M059J (cell line): ENCODE measurements around the gene DNAAF5. TPM values are rescaled to one million over a fixed set of nuclear protein-coding genes. Genes with fewer than 3 reads are reported as not detected.

Experiments used
- DNase-seq: peaks from one replicate; pipeline ENCODE4 v3.0.0-alpha.2; 2012; ENCODE audit warnings: low read depth
- total RNA-seq: library from RNA; depleted of rRNA; stranded (reverse); fragments of >200 nt; shearing (Covaris generic); gene quantifications from 2 replicates; pipeline ENCODE4 v1.2.3, GENCODE V29; 2014

Gene DNAAF5
- total RNA-seq, 1 experiment from 2014 or later: 35.4 TPM

DNA sequence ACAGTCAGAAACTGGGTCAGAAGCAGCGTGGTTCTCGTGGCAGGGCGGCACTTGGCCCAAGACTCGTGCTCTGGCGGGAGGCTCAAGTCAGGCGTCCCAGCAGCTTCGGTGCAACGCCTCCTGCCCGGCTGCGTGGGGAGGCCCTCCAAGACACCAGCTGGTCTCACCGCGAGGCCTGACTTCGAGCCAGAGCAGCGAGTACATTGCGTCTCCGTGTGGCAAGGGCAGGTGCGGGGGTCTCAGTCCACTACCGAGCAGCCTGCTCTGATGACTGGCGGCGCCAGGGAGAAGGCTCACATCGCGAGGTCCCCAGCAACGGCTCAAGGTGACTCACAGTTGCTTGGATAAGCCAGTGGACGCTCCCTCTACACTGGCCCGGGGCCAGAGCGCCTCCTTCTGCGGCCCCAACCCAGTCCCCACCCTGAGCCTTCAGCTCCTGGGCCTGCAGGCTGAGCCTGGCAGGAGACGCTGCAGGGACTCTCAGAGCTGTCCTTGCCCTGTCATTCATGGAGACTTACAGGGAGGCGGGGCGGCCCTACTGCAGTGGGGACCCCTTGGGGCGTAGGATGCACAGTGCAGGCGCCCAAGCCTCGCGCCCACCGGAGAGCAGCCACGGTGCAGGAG lies 42.5 kb downstream of the DNAAF5 start:
- no peak for DNase-seq

DNA sequence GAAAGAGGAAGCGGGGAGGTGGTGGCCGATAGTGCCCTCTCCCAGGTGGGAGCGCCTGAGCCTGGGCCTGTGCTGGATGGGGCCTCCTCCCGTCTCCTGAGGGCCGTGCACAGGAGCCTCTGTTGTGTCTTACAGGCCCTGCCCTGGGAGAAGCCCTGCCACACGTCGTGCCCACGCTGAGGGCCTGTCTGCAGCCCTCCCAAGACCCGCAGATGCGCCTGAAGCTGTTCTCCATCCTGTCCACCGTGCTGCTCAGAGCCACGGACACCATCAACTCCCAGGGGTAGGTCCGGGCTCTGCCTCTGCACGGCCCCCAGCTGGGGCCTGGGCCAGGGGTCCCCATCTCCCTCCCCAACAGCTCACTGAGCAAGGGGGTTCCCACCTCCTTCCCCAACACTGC lies 43.8 kb downstream of the DNAAF5 start:
- DNase-seq: no peak

DNA sequence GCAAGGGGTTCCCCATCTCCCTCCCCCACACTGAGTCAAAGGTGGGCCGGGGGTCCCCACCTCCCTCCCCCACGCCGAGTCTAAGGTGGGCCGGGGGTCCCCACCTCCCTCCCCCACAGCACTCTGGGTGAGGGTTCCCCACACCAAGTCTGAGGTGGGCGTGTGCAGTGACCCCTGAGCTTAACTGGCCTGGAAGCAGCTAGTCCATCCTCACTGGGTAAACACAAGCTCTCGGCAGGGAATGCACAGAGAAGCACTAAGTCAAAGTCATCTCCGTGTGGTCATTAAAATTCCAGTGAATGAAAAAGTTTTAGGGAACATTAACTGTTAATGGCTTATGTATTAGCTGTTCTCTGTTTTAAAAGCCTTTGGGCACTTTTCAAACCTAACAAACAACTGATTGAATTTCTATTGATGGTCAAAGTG lies 44.3 kb downstream of the DNAAF5 start:
- no peak for DNase-seq

DNA sequence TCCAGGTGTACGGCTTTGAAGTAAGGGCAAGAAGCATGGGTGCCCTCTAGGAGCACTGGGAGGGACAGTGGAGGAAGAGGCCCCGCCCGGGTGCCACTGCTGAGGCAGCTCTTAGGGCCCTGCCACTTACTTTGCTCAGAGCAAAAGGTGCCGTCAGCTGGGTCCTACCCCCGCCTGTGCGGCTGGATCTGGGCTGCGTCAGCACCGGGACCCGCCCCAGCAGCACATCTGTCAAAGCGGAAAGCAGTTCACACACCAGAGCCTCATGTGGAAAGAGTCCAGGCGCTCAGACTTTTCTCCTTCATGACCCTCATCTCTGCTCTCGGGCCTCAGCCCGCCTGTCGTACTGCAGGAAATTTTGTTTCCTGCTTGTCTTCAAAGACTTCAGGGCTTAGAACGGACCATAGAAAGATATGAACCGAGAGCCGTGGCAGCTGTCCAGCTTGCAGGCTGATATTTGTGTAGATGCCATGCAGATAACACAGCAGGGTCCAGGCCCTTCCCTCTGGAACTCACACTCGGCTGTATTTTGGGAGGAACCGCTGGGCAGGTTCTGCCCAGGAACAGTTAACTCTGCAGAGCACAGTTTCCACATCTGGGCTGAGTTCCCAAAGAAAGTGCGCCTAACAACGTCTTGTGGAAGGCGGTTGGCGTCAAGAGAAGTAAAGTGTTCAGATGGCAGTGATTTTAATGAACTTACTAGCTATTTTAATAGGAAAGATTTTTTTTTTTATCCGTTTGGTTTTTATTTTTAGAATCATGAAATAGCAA lies 44.9 kb downstream of the DNAAF5 start:
- DNase-seq: no peak

DNA sequence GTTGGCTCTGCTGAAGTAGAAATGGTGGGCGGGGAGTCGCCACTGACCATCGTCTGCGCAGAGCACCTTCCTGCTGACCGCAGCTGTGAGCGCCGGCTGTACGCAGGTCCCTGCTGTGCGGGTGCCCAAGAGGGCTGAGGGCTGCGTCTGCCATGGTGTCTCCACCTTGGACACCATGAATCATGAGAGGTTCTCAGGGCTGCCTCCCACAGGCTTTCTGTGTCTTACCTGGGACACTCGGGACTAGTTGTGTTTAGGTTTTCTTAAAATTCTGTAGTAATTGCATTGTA lies 45.5 kb downstream of the DNAAF5 start:
- DNase-seq: no peak

DNA sequence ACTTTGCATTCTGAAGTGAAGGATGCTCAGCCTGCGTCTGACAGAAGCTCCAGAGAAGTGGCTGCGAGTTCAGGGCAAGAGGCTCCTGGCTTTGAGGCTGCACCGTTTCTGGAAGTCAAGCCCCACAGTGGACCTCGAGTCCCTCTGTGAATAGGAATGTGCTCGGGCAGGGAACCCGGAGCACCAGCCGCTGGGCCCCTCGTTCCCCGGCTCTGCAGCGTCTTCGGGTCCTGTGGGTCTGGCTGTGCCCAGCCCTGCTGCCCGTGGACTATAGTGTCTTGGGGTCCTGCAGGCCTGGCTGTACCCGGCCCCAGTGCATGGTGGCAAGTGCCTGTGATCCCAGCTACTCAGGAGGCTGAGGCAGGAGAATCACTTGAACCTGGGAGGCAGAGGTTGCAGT lies 45.9 kb downstream of the DNAAF5 start:
- no peak for DNase-seq

DNA sequence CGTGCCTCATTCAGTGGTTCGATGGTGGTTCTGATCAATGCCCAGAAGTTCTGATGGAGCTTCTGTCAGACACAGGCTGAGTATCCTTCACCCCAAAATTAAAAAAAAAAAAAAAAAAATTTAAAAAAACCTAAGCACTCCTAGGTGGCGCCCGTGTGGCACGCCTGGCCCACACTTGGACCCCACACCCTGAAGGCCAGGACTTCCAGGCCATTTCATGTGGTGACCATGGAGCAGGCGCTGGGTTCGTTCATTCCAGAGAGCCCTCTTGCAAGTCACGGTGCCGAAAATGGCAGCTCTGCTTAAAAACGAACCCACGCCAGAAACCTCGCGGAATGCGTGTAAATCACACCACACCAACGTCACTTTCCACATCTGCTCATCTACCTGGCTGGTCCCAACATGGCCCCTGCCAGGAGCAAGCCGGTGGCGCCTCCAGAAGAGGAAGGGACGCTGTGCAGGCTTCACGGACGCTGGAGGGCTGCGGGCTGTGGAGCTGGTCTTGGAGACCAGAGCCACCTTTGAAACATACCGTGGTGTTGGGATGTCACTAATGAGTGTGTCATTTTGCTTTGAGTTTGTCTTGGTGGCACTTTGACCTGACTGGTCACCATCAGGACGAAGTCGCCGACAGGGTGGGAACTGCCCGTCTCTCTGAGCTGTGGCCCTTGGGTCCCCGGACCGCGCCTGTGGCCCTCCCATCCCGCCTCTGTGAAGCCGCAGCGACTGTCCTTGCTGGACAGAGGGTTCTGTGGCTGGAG lies 46.5 kb downstream of the DNAAF5 start:
- DNase-seq: no peak

DNA sequence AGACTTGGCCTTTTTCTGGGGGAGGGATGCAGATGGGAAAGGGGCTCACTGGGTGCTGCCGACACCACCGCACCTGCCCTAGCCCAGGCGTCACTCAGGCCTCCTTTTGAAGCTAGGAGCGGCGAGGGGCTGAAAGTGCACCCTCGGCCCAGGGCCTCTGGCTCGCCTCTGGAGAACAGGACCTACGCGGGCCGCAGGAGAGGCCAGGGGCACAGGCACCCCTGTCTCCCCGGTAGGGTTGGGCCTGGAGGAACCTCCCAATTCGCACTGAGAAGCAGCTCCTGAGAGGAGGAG lies 47.1 kb downstream of the DNAAF5 start:
- no peak for DNase-seq

DNA sequence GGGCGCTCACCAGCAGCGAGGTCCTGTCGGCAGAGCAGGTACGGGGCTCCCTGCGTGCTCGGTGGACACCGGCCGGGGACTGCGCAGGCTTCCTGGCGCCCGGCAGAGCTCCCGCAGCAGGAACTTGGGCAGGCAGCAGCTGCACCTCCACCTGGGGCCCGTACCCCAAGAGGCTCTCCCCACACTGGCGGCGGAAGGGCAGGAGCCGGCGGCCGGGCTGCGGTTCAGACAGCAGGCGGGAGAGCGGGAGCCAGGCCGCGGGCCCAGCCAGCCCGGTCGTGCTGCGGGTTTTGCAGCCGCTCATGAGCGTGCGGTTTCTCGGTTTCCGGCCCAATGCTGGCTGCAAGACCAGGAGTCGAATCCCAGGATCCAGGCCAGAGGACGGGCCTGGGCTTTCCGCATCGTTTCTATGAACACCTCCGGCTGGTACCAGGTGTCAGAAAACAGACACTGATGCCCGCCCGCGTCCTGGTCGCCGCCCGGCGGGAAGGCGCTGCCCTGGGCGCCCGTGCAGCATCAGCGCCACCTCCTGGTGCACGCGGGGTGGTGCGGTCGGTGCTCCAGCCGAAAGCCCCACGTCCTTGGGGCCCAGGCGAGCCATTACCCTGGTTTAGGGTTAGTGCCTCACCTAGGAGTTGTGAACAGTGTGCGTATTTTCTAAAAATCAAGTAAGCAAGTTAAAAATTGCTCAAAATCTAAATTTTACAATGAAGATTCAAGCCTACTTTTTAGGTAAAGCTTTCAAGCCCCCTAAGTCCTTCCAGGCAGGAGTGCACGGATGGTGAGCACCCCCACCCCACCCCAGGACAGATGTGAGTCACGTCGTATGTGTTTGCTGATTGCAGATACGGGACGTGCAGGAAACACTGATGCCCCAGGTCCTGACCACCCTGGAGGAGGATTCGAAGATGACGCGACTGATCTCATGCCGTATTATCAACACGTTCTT lies 47.9 kb downstream of the DNAAF5 start:
- no peak for DNase-seq

DNA sequence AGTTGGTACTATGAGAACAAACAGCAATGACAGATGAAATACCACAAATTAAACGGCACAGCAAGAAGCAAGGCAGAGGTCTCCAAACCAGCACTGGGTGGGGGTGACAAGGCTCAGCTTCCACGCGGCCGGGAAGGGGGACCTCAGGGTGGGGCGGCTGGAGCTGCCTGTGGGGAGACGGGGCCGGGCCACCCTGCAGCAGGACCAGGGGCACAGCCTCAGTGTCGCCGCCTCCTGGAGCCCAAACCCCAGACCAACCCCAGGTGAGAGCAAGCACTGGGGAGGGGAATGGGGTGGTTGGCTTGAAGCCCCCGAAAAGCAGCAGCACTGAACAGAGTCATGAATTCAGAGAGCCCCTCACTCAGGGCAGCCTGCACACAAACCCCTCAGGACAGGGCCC lies 49.9 kb downstream of the DNAAF5 start:
- DNase-seq: no peak

DNA sequence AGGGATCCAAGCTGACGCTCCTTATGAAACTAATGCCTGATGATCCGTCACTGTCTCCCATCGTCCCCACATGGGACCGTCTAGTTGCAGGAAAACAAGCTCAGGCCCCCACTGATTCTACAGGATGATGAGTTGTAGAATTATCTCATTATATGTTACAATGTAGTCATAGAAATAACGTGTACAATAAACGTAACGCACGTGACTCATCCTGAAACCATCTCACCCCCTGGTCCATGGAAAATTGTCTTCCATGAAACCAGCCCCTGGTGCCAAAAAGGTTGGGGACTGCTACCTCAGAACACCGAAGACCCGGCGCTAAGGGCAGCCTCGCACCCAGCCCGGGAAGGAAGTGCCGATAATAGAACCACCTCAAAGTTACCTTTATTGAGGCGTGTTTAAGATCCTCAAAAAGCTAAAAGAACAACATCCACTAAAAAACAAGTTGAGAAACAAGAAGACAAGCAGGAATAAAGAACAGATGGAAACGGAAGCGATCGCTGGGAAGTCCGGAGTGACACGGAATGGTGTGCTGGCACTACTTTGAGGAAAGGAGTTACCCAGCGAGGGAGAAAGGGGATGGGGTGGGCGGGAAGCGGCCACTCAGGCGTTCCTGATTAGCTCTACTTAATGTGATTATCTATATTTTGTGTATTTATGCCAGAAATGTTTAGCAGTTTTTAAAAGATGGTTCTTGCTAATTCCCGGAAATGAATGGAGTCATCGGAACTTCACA lies 50.7 kb downstream of the DNAAF5 start:
- no peak for DNase-seq

DNA sequence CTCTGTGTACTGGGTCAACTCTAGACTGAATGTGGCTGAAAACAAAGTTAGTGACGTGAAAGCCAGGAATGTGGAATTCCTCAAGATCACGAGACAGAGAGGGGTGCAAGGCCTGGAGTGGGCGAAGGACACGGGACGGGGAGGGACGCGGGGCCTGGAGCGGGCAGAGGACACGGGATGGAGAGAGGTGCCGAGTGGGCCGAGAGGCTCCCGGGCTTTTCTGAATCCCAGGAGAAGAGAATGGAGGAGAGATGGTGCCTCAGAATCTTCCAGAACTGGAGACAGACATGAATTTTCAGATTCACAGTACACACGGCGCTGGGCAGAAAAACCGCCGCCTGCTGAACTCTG lies 51.2 kb downstream of the DNAAF5 start:
- DNase-seq: no peak

DNA sequence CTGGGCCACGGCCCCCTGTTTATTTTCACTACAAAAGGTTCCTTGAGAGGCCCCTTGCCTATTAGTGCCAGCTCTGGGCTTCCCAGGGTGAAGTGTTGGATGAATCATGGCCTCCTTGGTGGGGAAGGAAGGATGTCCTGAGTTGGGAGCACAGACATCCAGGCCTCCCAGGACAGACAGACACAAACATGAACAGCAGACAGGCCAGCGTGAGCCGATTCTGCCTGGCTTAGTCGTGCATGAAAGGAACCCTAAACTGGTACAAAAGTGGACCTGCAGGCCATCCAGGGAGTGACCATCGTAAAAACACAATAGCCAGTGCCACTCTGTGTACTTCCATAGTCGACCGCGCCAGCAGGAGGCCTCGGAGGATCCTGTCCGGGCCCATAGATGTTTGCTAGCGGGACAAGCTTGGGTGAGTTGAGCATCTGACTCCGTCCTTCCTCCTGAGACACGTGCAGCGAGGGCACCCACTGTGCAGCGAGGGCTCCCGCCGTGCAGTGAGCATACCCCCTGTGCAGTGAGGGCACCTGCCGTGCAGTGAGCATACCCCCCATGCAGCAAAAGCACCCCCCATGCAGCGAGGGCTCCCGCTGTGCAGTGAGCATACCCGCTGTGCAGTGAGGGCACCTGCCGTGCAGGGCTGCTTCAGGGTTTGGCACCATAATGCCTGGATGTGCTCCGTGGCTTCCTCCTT lies 51.9 kb downstream of the DNAAF5 start:
- no peak for DNase-seq

DNA sequence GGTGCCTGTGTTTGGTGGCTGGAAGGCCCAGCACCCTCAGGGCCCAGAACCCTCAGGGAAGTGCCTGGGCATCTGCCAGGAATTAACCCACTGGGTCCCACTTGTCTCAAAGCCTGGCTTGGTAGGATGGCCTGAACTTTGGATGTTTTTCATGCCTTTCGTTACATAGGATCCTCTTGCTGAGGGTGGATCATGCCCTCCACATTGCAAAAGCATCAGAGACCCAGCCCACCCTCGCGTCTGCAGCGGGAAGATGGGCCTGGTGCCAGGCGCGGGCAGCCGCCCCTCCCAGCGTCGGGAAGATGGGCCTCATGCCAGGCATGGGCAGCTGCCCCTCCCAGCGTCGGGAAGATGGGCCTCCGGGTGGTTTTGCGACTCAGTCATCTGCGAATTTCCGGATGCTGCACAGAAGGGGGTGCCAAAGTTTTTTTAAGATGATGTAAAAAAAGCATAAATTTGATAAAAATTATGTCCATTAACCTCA lies 52.5 kb downstream of the DNAAF5 start:
- DNase-seq: no peak

DNA sequence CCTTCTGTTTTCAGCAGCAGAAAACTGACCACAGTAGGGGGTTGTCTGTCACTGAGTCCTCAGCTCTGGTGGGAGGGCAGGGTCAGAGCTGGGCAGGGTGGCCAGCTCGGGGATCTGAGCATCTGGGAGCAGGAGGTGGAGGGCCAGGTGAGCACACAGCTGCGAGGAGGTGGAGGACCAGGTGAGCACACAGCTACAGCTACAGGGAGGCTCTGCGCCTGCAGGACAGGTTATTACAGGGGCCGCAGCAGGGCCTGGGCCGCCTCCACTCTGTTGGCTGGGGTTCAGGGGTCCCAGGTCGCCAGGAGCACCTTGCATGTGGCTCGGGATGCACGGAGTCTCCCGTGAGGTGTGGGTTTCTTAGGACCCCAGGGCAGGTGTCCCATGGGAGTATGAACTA lies 53.0 kb downstream of the DNAAF5 start:
- no peak for DNase-seq

DNA sequence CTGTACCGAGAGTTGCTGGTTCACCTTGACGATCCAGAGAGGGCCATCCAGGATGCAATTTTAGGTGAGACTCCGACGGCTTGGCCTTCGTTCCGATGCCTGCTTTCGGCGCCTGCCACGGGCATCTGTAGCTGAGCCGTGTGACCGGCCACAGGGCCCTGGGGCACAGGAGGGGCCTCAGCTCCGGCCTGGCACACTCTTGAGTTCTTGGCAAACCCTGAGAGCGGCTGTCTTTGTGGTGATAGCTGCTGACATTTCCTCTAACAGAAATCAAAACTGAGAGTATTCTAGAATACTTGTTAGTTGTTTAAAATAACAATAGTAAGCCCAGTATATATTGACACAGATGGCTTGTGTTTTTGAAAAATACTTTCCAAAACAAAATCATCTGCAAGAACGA lies 53.6 kb downstream of the DNAAF5 start:
- DNase-seq: no peak

DNA sequence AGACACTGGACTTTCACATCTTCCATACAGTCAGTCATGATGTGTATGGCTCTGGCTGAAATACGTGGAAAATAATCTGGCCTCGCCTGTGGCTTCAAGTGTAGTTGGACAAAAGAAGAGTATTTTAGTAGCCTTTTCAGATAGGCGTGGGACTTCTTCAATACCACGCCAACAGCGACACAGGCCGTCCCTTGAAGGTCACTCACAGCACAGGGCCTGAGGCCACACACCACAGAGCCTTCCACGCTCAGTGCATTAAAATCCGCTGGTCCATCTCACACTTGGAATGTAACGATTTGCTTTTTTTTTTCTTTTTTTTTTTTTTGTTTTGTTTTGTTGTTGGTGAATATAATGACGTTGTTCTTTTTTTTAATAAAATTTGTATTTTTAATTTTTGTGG lies 54.0 kb downstream of the DNAAF5 start:
- DNase-seq: no peak

DNA sequence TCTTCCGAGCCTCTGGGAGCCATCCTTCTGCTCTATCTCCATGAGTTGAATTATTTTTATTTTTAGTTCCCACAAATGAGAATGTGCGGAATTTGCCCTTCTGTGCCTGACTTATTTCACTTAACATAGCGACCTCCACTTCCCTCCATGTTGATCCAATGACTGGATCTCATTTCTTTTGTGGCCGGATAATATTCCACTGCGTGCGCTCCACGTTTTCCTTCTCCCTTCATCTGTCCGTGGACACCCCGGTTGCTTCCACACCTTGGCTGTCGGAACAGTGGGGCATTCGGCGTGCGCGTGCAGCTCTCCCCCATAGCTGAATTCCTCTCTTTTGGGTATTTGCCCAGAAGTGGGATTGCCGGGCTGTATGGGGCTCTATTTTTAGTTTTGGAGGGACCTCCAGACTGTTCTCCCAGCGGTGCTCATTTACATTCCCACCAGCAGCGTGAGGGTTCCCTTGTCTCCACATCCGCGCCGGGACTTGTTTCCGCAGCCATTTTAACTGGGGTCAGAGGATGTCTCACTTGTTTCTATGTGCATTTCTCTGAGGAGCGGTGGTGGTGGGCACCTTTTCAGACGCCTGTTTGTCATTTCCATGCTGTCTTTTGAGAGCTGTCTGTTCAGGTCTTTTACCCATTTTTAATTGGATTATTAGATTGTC lies 54.8 kb downstream of the DNAAF5 start:
- DNase-seq: no peak

DNA sequence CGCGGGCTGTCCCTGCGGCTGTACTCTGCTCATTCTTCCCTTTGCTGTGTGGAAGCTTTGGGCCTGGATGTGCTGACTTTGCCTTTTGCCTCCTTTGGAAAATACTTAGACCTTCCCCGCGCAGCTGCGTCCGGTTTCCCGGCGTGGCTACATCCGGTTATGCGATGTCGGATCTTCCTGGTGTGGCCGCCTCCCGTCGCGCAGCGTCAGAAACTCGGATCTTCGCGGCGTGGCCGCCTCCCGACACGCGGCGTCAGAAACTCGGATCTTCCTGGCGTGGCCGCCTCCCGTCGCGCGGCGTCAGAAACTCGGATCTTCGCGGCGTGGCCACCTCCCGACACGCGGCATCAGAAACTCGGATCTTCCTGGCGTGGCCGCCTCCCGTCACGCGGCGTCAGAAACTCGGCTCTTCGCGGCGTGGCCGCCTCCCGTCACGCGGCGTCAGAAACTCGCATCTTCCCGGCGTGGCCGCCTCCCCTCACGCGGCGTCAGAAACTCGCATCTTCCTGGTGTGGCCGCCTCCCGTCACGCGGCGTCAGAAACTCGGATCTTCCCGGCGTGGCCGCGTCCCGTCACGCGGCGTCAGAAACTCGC lies 55.5 kb downstream of the DNAAF5 start:
- DNase-seq: no peak
